ENCODE data around the gene EZH2.

DNA sequence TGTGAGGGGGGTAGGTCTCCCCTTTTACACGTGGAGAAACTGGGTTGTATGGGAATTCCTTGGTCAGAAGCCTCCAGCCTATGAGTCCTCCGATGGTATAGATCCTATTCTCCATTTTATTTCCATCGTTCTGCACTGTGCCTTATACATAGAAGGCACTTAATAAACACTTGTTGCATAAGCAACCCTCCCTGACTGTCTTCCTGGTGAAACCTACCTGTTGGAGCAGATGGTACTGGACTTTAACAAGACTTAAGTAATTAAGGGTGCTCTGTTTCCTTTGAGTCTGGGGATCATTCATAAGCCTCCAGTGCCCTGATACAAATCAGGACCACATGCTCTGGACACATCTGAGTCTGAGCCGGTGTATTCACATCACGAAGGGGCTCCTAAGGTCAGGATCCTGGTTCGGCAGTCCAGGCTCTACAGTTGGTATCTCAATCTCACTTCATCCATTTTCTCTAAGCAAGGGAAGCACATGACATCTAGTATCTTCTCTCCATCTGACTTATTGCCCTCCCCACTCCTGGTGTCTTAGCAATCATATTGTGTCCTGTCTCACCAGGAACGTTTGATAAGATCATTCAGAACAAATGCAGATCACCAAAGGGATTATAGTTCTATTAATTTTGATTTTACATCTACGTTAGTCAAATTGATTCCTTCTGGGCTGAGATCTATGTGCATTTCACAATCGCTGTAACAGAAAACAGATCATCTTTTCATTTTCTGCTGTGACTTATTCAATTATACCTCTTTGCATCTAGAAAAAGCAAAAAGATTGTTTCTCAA lies 22.8 kb upstream of the EZH2 start:
- TF ChIP-seq, protein P1, sequence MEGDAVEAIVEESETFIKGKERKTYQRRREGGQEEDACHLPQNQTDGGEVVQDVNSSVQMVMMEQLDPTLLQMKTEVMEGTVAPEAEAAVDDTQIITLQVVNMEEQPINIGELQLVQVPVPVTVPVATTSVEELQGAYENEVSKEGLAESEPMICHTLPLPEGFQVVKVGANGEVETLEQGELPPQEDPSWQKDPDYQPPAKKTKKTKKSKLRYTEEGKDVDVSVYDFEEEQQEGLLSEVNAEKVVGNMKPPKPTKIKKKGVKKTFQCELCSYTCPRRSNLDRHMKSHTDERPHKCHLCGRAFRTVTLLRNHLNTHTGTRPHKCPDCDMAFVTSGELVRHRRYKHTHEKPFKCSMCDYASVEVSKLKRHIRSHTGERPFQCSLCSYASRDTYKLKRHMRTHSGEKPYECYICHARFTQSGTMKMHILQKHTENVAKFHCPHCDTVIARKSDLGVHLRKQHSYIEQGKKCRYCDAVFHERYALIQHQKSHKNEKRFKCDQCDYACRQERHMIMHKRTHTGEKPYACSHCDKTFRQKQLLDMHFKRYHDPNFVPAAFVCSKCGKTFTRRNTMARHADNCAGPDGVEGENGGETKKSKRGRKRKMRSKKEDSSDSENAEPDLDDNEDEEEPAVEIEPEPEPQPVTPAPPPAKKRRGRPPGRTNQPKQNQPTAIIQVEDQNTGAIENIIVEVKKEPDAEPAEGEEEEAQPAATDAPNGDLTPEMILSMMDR (IDR thresholded peaks at IDR 0.05): no peak
- TF ChIP-seq POLR2A (IDR thresholded peaks at IDR 0.05): no peak

Data from ovary (tissue), 3 donors.